GM19043 (cell line): ENCODE results near the gene PPARA.
"Not testable (repeated sequence)": the region's sequence is repeated elsewhere in the genome, so short reads cannot be mapped to it uniquely, and the experiment has no call there.

Experiments
- ATAC-seq: cut with Tn5 transposase; IDR thresholded peaks from one replicate; pipeline ENCODE4 v1.9.1; 2021; ENCODE audit warnings: low read depth; ENCODE audit not compliant: unreplicated experiment

PPARA gene

GRCh38 chr22:46198806-46199205 lies 48.5 kb downstream of the PPARA start:
- not testable (repeated sequence) for ATAC-seq

GRCh38 chr22:46201059-46201757 lies 50.9 kb downstream of the PPARA start:
- no peak for ATAC-seq

GRCh38 chr22:46202897-46203600 lies 52.7 kb downstream of the PPARA start:
- ATAC-seq: no peak

- ATAC-seq: no peak
Measured at GRCh38 chr22:46203601-46203980, 53.3 kb downstream of the PPARA start.

- ATAC-seq: no peak
Measured at GRCh38 chr22:46209262-46209661, 58.9 kb downstream of the PPARA start.

GRCh38 chr22:46212195-46212594 lies 61.9 kb downstream of the PPARA start:
- ATAC-seq: no peak

- ATAC-seq: no peak
Measured at GRCh38 chr22:46213052-46213451, 62.7 kb downstream of the PPARA start.

GRCh38 chr22:46214149-46214548 lies 63.8 kb downstream of the PPARA start:
- ATAC-seq: no peak

- no peak for ATAC-seq
Measured at GRCh38 chr22:46214616-46215015, 64.3 kb downstream of the PPARA start.

GRCh38 chr22:46219636-46220035 lies 69.3 kb downstream of the PPARA start:
- ATAC-seq: no peak

GRCh38 chr22:46220921-46221320 lies 70.6 kb downstream of the PPARA start:
- no peak for ATAC-seq

GRCh38 chr22:46224044-46224897 lies 73.9 kb downstream of the PPARA start:
- ATAC-seq: no peak

GRCh38 chr22:46224898-46225290 lies 74.6 kb downstream of the PPARA start:
- ATAC-seq: no peak

GRCh38 chr22:46225631-46226030 lies 75.3 kb downstream of the PPARA start:
- ATAC-seq: no peak

GRCh38 chr22:46226577-46226976 lies 76.3 kb downstream of the PPARA start:
- ATAC-seq: no peak

- no peak for ATAC-seq
Measured at GRCh38 chr22:46229701-46230100, 79.4 kb downstream of the PPARA start.

GRCh38 chr22:46230262-46230901 lies 80.1 kb downstream of the PPARA start:
- no peak for ATAC-seq

GRCh38 chr22:46233231-46233630 lies 82.9 kb downstream of the PPARA start:
- no peak for ATAC-seq

GRCh38 chr22:46234969-46235368 lies 84.6 kb downstream of the PPARA start:
- no peak for ATAC-seq

GRCh38 chr22:46237453-46238124 lies 87.3 kb downstream of the PPARA start:
- ATAC-seq: no peak
